GM13976 (cell line): ENCODE measurements around the gene ACE.

ENCODE experiments used
- DNase-seq: peaks from one replicate; pipeline ENCODE4 v3.0.0; 2012; ENCODE audit warnings: low spot score
- CTCF ChIP-seq: IDR thresholded peaks from 2 replicates; pipeline ENCODE4 v1.5.1; 2012; ENCODE audit warnings: borderline replicate concordance, mild to moderate bottlenecking; ENCODE audit not compliant: insufficient read depth; ENCODE audit errors: extremely low read depth, missing control alignments, control extremely low read depth
- in situ Hi-C: fragments of 300-500 bp; cut with MboI; formaldehyde crosslinking; loops from one replicate; pipeline ENCODE4 v1.12.0; 2022; ENCODE audit warnings: low sequenced_read_pairs, mixed read lengths, inconsistent platforms; ENCODE audit not compliant: unreplicated experiment

Gene ACE

GRCh38 chr17:63439687-63440086, 37.2 kb upstream of the ACE start:
- no peak for TF ChIP-seq CTCF
- in situ Hi-C loops: loop anchor here (25.0 kb wide), 1 partner anchor 373 kb away; no protein-coding TSS in a partner anchor
- DNase-seq: no peak

DNA sequence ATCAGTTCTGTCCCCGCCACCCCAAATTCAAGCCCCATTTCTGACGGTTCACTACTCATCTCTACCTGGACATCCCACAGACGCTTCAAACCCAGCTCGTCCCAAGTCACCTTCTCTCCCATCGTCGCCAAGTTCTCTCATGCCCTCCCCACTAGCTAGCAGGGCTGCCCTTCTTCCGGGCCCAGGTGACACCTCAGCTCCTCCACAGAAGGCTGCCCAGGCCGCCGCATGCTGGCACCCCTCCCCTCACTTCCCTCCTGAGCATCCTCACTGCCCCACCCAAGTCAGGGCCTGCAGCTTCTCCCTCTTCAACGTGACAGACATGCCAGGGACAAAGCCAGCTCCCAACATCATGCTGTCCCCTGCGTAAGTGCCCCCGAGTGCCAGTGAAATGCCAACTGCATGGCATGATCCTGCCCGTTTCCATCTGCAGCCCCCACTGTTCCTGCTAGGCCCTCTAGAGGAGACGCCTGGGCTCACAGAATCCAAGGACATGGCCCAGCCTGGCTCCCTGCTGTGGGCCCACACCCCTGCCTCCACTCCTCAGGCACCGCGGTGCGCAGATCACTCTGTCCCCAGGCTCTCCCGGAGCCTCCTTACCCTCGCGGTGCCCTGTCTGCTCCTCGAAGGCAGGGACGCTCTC, 36.6 kb upstream of the ACE start:
- no peak for DNase-seq
- in situ Hi-C loops: loop anchor here (25.0 kb wide), 1 partner anchor 372 kb away; no protein-coding TSS in a partner anchor
- TF ChIP-seq CTCF: no peak

- in situ Hi-C loops: loop anchor here (25.0 kb wide), 1 partner anchor 371 kb away; no protein-coding TSS in a partner anchor
Observed at GRCh38 chr17:63440770-63441335, 36.0 kb upstream of the ACE start.

DNA sequence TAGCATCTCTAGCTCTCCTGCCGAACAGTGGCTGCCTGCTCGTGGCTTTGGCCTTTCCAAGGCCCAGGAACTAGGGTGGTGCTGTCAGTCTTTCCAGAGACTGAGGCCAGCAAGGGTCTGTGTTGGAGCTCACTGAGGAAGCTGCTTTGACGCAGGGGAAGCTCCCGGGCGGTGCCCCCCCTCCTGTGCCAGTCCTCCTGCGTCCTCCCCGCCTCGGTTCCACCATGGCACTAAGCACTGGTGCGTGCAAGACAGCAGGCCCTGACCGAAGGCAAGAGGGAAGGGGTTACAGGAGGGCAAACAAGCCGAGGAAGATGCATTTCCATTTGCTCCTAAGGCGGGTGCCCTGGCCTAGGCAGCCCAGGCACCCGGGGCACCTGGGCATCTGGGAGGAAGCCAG, 35.2 kb upstream of the ACE start:
- no peak for DNase-seq
- in situ Hi-C loops: loop anchor here (25.0 kb wide), 1 partner anchor 371 kb away; no protein-coding TSS in a partner anchor

More at GRCh38 chr17:63440770-63441335, 36.0 kb upstream of the ACE start:
- no peak for TF ChIP-seq CTCF
- no peak for DNase-seq

DNA sequence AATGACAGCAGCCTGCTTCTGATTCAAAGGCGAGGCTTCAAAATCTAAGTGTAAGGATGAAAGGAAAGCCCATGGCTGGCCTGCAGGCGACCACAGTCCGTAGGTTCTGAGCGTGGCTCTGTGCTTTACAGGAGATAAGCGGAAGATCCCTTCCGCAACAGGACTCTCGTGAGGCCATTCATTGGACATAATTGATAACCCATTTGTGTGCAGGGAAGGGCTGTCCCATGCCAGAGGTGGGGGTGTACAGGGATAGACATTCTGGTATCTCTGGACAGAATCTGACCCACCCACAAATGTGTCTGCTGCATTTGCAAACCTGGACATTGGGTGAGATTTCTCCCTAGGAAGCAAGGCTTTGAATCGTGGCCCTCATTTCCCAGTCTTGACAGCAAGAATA, 34.8 kb upstream of the ACE start:
- no peak for TF ChIP-seq CTCF
- in situ Hi-C loops: loop anchor here (25.0 kb wide), 1 partner anchor 370 kb away; no protein-coding TSS in a partner anchor
- DNase-seq: no peak

More for the DNA sequence above, 35.2 kb upstream of the ACE start:
- no peak for TF ChIP-seq CTCF

- in situ Hi-C loops: loop anchor here (25.0 kb wide), 1 partner anchor 370 kb away; no protein-coding TSS in a partner anchor
Observed at GRCh38 chr17:63442549-63443035, 34.3 kb upstream of the ACE start.

More at GRCh38 chr17:63442549-63443035, 34.3 kb upstream of the ACE start:
- TF ChIP-seq CTCF: peak; percentile 25
- peak; percentile 66 for DNase-seq
